ENCODE data around the gene CD48. TPM values are rescaled to one million over a fixed set of nuclear protein-coding genes. Genes with fewer than 3 reads are reported as not detected.

Gene CD48
- total and polyA plus RNA-seq, 2 of the 4 experiments (the other 2 are of a cell fraction) = not detected

- Histone ChIP-seq H4K91ac (ENCODE audit: insufficient read depth, low read depth, low read length) (no peak overlapping the region), H3K4me1 (ENCODE audit: control insufficient read depth, insufficient read depth, low read length) (no peaks in the 10 kb centered on the region), H2AK9ac (replicated peaks; ENCODE audit: low read depth, low read length, poor library complexity) (no peak overlapping the region), H4K20me1 (ENCODE audit: insufficient read depth, low read length) (no peaks in the 10 kb centered on the region), H2BK15ac (ENCODE audit: low read depth, low read length) (no peak overlapping the region), H3K9ac (ENCODE audit: low read depth, low read length) (no peak overlapping the region), H4K8ac (ENCODE audit: low read depth in 2 of 2, low read length in 2 of 2) (no peak overlapping the region), H3K4me2 (ENCODE audit: low read depth, low read length) (no peak overlapping the region), H2AK5ac (ENCODE audit: low read depth, low read length) (no peak overlapping the region), H3K27me3 (ENCODE audit: control insufficient read depth, insufficient read depth, low read length) (no peaks in the 10 kb centered on the region), H2BK20ac (ENCODE audit: low read depth, low read length) (no peak overlapping the region), H3K4me3 (ENCODE audit: insufficient read depth, low read depth, low read length) (no peak overlapping the region), H3K27ac (ENCODE audit: insufficient read depth, low read length) (no peak overlapping the region), H2AFZ (replicated peaks; ENCODE audit: low read length, poor library complexity) (no peak overlapping the region), H3K9me3 (ENCODE audit: control insufficient read depth, insufficient read depth, low read length) (no peaks in the 10 kb centered on the region), H3K23ac (ENCODE audit: low read depth, low read length) (no peak overlapping the region), H3K36me3 (ENCODE audit: control insufficient read depth, insufficient read depth, low read length) (no peaks in the 10 kb centered on the region), H3K18ac (ENCODE audit: low read depth, low read length) (no peak overlapping the region), H3K79me1 (ENCODE audit: low read depth in 1 of 2, low read length in 2 of 2) (no peaks in the 10 kb centered on the region), H4K5ac (ENCODE audit: low read depth, low read length) (no peak overlapping the region), H3K4ac (ENCODE audit: low read depth, low read length) (no peak overlapping the region), H3K9me1 (ENCODE audit: insufficient read depth, low read length) (no peaks in the 10 kb centered on the region), H3K56ac (ENCODE audit: extremely low read depth, insufficient read depth, low read length) (no peak overlapping the region), H2BK120ac (ENCODE audit: low read depth, low read length) (no peak overlapping the region), H2BK5ac (ENCODE audit: low read depth, low read length, poor library complexity, severe bottlenecking) (no peak overlapping the region), H3K14ac (replicated peaks; ENCODE audit: low read depth, low read length) (no peak overlapping the region)
- intact Hi-C loops (cut with micrococcal nuclease) (no loop called here), dilution Hi-C loops (cut with HindIII; ENCODE audit: low sequenced_read_pairs, unreplicated experiment) (no loop called here), in situ Hi-C loops (cut with MboI; ENCODE audit: low sequenced_read_pairs) (no loop called here)
- no CpG with 5 or more reads among the region's 4 CpGs for WGBS, 2 experiments (ENCODE audit: extremely low coverage in 2 of 2, insufficient read length in 1 of 2)
- no peak for DNase-seq
- ATAC-seq (ENCODE audit: low read depth) = no peak
- TF ChIP-seq MXI1 (IDR thresholded peaks at IDR 0.05; ENCODE audit: borderline replicate concordance, low read depth, low read length) (no peak), RFX5 (IDR thresholded peaks at IDR 0.05; ENCODE audit: low read depth, low read length) (no peak), ELK1 (IDR thresholded peaks at IDR 0.05; ENCODE audit: borderline replicate concordance, low read depth, low read length) (no peak), NFE2L2 (IDR thresholded peaks at IDR 0.05; ENCODE audit: low read depth, low read length) (no peak), BHLHE40 (IDR thresholded peaks at IDR 0.05; ENCODE audit: low read depth, low read length) (no peak), RCOR1 (IDR thresholded peaks at IDR 0.05; ENCODE audit: insufficient replicate concordance, low read length) (no peak), MAFK (IDR thresholded peaks at IDR 0.05; ENCODE audit: low read depth, low read length) (no peak), RAD21 (IDR thresholded peaks at IDR 0.05; ENCODE audit: low read length) (no peak), FOS (IDR thresholded peaks at IDR 0.05; ENCODE audit: low read depth, low read length) (no peak), CEBPB (IDR thresholded peaks at IDR 0.05; ENCODE audit: low read depth, low read length) (no peak), SMC3 (IDR thresholded peaks at IDR 0.05; ENCODE audit: low read depth, low read length) (no peak), POLR2A (IDR thresholded peaks at IDR 0.05; ENCODE audit: low read depth, low read length) (no peak), MAZ (IDR thresholded peaks at IDR 0.05; ENCODE audit: borderline replicate concordance, low read depth, low read length) (no peak)
- ChIA-PET POLR2A (ENCODE audit: unreplicated experiment) (no interaction called here), CTCF (interaction anchor here (0.6 to 0.8 kb wide), 2 partner anchors 13 to 17 kb away, joined by 3 read pairs; no protein-coding TSS in a partner anchor)
- no TSS peak for BruUV-seq (replicated peaks)
Observed at GRCh38 chr1:160662910-160663309, 48.7 kb downstream of the CD48 start.
